ENCODE data around the gene HIRIP3. TPM values are rescaled to one million over a fixed set of nuclear protein-coding genes. Genes with fewer than 3 reads are reported as not detected.
"Not testable (repeated sequence)": the region's sequence is repeated elsewhere in the genome, so short reads cannot be mapped to it uniquely, and the experiment has no call there.

The HIRIP3 gene
- polyA plus RNA-seq, 5 donors, result 16.8 to 22.5 (median 19.8) TPM

GRCh38 chr16:30017937-30018336, 22.5 kb upstream of the HIRIP3 start:
- DNase-seq, result not testable (repeated sequence)

- DNase-seq, result no peak
Measured at GRCh38 chr16:30017277-30017656, 21.9 kb upstream of the HIRIP3 start.

- no peak for DNase-seq
Measured at GRCh38 chr16:30016555-30017276, 21.3 kb upstream of the HIRIP3 start.

GRCh38 chr16:30015450-30015849, 20.0 kb upstream of the HIRIP3 start:
- not testable (repeated sequence) for DNase-seq

GRCh38 chr16:30012598-30012997, 17.2 kb upstream of the HIRIP3 start:
- DNase-seq, result not testable (repeated sequence)

- DNase-seq, result no peak
Measured at GRCh38 chr16:30011714-30012504, 16.5 kb upstream of the HIRIP3 start.

GRCh38 chr16:30010844-30011713, 15.7 kb upstream of the HIRIP3 start, which contains the start of gene DOC2A:
Gene DOC2A, minus strand, starts transcription at chr16:30011027. Its CDS starts 805 bp downstream, at chr16:30010222.
- no peak for DNase-seq

- DNase-seq, result no peak
Measured at GRCh38 chr16:30009990-30010843, 14.8 kb upstream of the HIRIP3 start.

GRCh38 chr16:30009085-30009862, 13.9 kb upstream of the HIRIP3 start:
- no peak for DNase-seq

GRCh38 chr16:30007378-30007895, 12.0 kb upstream of the HIRIP3 start:
- DNase-seq, result no peak

- no peak for DNase-seq
Measured at GRCh38 chr16:30006659-30007377, 11.4 kb upstream of the HIRIP3 start.

- no peak for DNase-seq
Measured at GRCh38 chr16:30006095-30006473, 10.7 kb upstream of the HIRIP3 start.

GRCh38 chr16:30005341-30006094, 10.1 kb upstream of the HIRIP3 start:
- DNase-seq, result no peak

GRCh38 chr16:30004811-30005242, 9.4 kb upstream of the HIRIP3 start:
- DNase-seq, result no peak

- no peak for DNase-seq
Measured at GRCh38 chr16:30004424-30004776, 9.0 kb upstream of the HIRIP3 start.

GRCh38 chr16:30003670-30004423, 8.4 kb upstream of the HIRIP3 start:
- no peak for DNase-seq

- no peak for DNase-seq
Measured at GRCh38 chr16:30002614-30003346, 7.4 kb upstream of the HIRIP3 start.

All from right lung (tissue), 5 donors.